Stomach (tissue), 4 donors: ENCODE measurements around the gene ATP2B3.

ENCODE experiments used
- CTCF ChIP-seq, 7 experiments: fragments of 450-650 bp in 4 of 7; fragments of 200-600 bp in 3 of 7; sonication (generic) in 3 of 7; IDR thresholded peaks; one replicate each; pipeline ENCODE4 v1.5.1; 2016 to 2019; ENCODE audit warnings: antibody characterized with exemption in 7 of 7, control low read depth in 2 of 7, mild to moderate bottlenecking in 1 of 7
- POLR2AphosphoS5 ChIP-seq, 3 donors: sonication (generic); formaldehyde crosslinking; IDR thresholded peaks; one replicate each; pipeline ENCODE4 v1.6.1; 2016; ENCODE audit warnings: antibody characterized with exemption in 3 of 3

GRCh38 chrX:153623310-153624029 lies 106.0 kb downstream of the ATP2B3 start:
- TF ChIP-seq CTCF (IDR thresholded peaks at IDR 0.05): no peak
- no peak for TF ChIP-seq POLR2AphosphoS5 (IDR thresholded peaks at IDR 0.05)
